Measurements from ENCODE around the gene BAG5.
"Not testable (repeated sequence)": the region's sequence is repeated elsewhere in the genome, so short reads cannot be mapped to it uniquely, and the experiment has no call there.

Gene BAG5

GRCh38 chr14:103524002-103524935 lies 38.2 kb downstream of the BAG5 start:
- in situ Hi-C loops (cut with HindIII; ENCODE audit: low sequenced_read_pairs) = no loop called here

DNA sequence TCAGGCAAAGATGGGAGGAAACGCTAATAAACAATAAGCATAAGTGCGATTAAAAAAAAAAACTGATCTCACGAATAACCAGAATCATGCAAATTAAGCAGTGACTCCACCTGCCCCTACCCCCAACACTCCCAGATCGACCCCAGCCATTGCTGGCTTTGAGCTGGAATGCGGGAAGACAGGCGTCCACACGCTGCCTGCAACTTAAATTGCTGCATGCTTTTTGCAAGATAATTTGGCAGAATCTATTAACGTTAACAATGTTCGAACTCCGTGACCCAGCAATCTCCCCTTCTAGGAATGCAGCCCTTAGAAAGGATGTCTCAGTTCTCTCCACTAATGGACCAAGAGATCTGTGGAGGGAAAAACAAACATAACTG lies 38.9 kb downstream of the BAG5 start:
- in situ Hi-C loops (cut with HindIII; ENCODE audit: low sequenced_read_pairs) = no loop called here

DNA sequence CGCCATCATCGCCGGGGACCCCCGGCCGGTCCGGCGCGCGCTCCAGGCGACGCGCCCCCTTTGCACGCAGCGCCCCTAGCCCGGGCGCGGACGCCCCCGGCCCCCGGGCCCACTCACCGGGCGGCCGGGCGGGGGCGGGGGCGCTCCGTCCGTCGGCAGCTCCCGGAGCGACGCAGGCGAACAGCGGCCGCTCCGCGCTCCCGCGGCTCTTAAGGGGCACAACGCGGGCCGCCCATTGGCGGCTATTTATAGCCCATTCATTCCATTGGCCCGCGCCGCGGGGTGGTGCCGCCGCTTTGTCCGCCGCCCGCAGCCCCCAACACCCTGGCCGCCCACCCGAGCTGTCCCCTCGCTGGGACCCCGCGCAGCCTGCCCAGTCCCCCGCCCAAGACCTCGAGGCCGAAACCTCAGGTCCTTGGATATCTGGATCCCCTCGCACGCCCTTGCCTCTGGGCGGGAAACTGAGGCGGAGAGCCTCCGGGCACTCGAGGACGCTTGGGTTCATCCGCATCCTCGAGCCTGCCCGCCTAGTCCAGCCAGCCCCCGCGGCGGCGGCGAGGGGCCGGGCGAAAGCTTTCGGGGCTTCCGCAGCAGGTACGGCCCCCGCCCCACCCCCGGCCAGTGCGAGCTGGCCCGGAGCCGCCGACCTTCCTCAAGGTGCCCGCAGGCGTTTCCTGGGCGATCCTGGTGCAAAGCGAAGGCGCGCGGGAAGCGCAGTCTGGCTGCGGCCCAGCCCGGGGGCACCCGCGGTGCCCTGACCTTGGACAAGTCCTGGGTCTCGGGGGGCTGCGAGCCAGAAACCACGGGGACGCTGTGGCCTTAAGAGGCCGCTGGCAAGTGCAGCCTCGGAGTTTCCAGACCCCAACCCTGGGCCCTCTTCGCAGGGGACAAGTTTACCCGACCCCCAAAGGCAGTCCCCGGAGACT lies 39.5 kb downstream of the BAG5 start, which contains the start of gene CKB:
TSS of gene CKB (minus strand) at position 182 of the 926 bp plus-strand sequence. CDS start 337 bp downstream, outside the sequence.
- in situ Hi-C loops (cut with HindIII; ENCODE audit: low sequenced_read_pairs) = no loop called here

DNA sequence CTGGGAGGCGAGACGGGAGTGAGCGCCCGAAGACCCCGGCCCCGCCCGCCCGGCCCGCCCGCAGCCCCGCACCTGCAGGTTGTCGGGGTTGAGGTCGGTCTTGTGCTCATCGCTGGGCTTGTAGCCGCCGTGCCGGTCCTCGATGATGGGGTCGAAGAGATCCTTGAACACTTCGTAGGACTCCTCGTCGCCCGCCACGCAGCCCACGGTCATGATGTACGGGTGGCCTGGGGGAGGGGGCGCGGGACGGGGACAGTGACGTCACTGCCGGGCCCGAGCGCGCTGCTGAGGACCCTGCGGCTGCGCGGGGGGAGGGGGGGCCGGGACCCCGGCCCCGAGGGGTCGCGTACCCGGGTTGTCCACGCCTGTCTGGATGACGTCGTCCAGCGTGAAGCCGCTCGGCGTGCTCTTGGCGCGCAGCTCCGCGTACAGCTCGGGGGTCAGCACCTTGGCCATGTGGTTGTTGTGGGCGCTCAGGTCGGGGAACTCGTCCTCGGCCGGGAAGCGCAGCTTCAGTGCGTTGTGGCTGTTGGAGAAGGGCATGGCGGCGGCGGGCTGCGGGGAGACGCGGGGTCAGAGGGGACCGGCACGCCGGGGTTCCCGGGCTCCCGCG lies 40.4 kb downstream of the BAG5 start:
- in situ Hi-C loops (cut with HindIII; ENCODE audit: low sequenced_read_pairs) = no loop called here

GRCh38 chr14:103521438-103521950 lies 41.0 kb downstream of the BAG5 start:
- in situ Hi-C loops (cut with HindIII; ENCODE audit: low sequenced_read_pairs) = no loop called here

GRCh38 chr14:103520657-103521437 lies 41.6 kb downstream of the BAG5 start:
- in situ Hi-C loops (cut with HindIII; ENCODE audit: low sequenced_read_pairs) = no loop called here

DNA sequence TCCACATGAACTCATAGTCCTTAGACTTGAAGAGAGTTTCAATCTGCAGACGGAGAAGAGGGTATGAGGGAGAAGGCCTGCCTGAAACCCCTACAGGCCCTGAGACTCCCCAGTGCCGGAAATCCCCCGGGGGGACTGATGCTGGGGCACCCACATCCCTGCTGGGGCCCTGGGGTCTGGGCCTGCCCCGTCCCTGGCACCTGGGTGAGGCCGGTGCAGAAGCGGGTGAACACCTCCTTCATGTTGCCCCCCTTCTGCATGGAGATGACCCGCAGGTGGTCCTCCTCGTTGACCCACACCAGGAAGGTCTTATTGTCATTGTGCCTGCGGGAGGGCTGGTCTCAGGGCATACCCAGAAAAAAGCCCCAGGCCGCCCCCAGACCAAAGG lies 42.2 kb downstream of the BAG5 start:
- in situ Hi-C loops (cut with HindIII; ENCODE audit: low sequenced_read_pairs) = no loop called here

DNA sequence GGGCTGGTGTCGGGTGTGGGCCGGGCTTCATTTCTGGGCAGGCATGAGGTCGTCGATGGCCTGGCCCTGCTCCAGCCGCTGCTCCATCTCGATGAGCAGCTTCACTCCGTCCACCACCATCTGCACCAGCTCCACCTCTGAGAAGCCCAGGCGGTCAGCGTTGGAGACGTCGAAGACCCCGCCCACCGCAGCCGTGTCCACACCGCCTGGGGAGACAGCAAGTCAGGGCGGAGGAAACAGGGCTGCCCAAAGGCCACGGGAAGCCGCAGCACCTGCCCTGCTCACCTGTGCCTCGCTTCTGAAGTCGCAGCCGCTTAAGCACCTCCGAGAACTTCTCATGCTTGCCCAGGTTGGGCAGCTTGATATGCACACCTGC lies 42.6 kb downstream of the BAG5 start:
- in situ Hi-C loops (cut with HindIII; ENCODE audit: low sequenced_read_pairs) = no loop called here

GRCh38 chr14:103519043-103519836 lies 43.2 kb downstream of the BAG5 start:
- in situ Hi-C loops (cut with HindIII; ENCODE audit: low sequenced_read_pairs) = no loop called here

- in situ Hi-C loops (cut with HindIII; ENCODE audit: low sequenced_read_pairs) = no loop called here
Observed at GRCh38 chr14:103518422-103519042, 43.9 kb downstream of the BAG5 start.

- in situ Hi-C loops (cut with HindIII; ENCODE audit: low sequenced_read_pairs) = no loop called here
Observed at GRCh38 chr14:103517721-103518421, 44.6 kb downstream of the BAG5 start.

- in situ Hi-C loops (cut with HindIII; ENCODE audit: low sequenced_read_pairs) = no loop called here
Observed at GRCh38 chr14:103517174-103517566, 45.3 kb downstream of the BAG5 start.

DNA sequence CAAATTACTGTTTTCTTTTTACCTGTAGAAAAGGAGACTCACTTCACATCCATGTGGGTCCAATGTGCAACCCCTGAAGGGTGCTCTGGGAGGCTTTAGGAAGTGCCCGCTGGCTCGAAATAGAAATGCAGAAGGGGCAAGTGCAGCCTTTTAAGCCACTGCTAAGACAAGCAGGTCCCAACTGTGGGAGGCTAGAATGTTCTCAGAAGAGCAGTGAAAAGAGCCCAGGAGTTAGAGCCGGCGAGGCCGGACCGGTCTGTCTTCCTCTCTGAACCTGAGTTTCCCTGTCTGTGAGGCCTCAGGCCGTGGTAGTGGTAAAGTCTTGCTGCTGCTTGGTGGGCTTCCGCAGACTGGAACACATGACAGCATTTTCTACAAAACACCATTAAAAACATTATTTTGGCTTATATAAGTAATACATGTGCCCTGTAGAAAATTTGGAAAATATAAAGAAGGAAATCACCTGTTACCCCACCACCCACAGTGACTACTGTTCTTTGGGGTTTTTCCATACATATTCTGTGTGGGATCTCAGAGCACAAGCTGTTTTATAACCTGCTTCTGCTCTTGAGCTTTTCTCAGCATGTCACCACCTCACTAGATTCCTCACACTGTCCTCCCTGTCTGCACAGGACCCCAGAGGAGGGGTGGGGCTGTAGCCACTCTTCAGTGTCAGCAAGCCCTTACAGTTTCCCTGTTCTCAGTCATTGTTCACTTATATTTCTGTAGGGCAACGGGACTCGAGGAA lies 45.9 kb downstream of the BAG5 start:
- in situ Hi-C loops (cut with HindIII; ENCODE audit: low sequenced_read_pairs) = no loop called here

- in situ Hi-C loops (cut with HindIII; ENCODE audit: low sequenced_read_pairs) = no loop called here
Observed at GRCh38 chr14:103514596-103515421, 47.6 kb downstream of the BAG5 start.

DNA sequence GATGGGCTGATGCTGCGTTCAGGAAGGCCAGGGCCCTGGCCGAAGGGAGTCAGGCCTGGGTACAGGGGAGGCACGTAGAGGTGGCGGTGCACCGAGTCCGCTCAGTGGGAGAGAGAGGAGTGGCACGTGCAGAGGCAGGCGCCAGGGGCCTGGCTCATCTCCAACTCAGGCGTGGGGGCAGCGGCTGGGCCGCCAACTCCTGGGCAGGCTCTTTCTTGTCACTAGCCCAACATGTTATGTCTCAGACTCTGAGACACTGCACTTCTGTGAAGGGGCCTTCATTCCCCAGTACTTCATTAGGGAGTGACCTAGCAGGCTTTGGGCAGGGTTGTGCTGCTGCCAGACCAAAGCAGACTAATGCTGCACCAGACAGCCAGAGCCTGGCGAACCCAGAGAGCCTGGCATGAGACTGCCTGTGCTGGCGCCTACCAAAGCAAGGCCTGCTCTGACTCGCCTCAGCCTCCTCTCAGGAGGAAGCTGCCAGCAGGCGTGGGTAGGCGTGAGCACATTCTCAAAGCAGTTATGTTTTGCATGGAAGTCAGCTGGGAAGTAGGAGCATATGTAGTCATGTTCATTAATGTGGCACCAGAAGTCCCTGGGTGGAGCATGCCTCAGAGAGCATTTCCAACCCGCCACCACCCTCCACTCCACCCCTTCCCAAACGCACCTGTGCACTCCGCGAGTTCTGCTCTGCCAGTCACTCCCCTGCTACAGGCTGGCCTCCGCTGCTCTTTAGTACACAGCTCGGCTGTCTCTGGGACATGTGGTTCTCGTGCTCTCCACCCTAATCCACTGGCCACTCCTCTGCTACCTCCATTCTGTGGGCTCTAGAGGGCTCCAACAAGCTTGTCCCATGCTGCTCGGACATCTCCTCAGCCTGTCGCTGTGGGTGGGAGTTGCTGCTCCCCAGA lies 49.5 kb downstream of the BAG5 start:
- in situ Hi-C loops (cut with HindIII; ENCODE audit: low sequenced_read_pairs) = no loop called here

- in situ Hi-C loops (cut with HindIII; ENCODE audit: low sequenced_read_pairs) = not testable (repeated sequence)
Observed at GRCh38 chr14:103512180-103512579, 50.3 kb downstream of the BAG5 start.
